ENCODE data around the gene DIPK1C. TPM values are rescaled to one million over a fixed set of nuclear protein-coding genes. Genes with fewer than 3 reads are reported as not detected.

Gene DIPK1C
- total and polyA plus RNA-seq, 9 of the 15 experiments (the other 6 are each of a cell fraction or from before 2014, with no cell fraction given): 0.04 to 0.32 (median 0.15) TPM; not detected in 2

- TF ChIP-seq ZBTB34 (CRISPR knock-in tag; IDR thresholded peaks at IDR 0.05) (no peak), DLX4 (CRISPR knock-in tag; IDR thresholded peaks at IDR 0.05) (no peak), ZNF133 (CRISPR knock-in tag; IDR thresholded peaks at IDR 0.05) (no peak), ZNF512 (tag; IDR thresholded peaks at IDR 0.05) (no peak), ZNF830 (CRISPR knock-in tag; IDR thresholded peaks at IDR 0.05) (no peak), XRCC5 (IDR thresholded peaks at IDR 0.05; ENCODE audit: low read depth, low read length) (no peak), SMARCB1 (IDR thresholded peaks at IDR 0.05; ENCODE audit: insufficient read length, low read depth) (no peak), RFX1 (IDR thresholded peaks at IDR 0.05) (peak; percentile 83), CHD2 (IDR thresholded peaks at IDR 0.05; ENCODE audit: low read depth, low read length) (no peak), ELK1 (CRISPR knock-in tag; IDR thresholded peaks at IDR 0.05) (no peak), TAL1 (IDR thresholded peaks at IDR 0.05) (no peak), HES1 (IDR thresholded peaks at IDR 0.05; ENCODE audit: low read depth) (no peak), TFAP4 (CRISPR knock-in tag; IDR thresholded peaks at IDR 0.05; ENCODE audit: borderline replicate concordance) (peak; percentile 76), NFIC (IDR thresholded peaks at IDR 0.05) (no peak), MYNN (IDR thresholded peaks at IDR 0.05) (no peak), MYNN (CRISPR knock-in tag; IDR thresholded peaks at IDR 0.05) (no peak), STAT5A (IDR thresholded peaks at IDR 0.05; ENCODE audit: borderline replicate concordance, low read length) (no peak), TOE1 (IDR thresholded peaks at IDR 0.05; ENCODE audit: borderline replicate concordance) (peak; percentile 62), TOE1 (CRISPR knock-in tag; IDR thresholded peaks at IDR 0.05; ENCODE audit: borderline replicate concordance, low read depth) (no peak), HNRNPH1 (optimal IDR thresholded peaks at IDR 0.05; ENCODE audit: low read depth, low read length) (no peak), CREB5 (CRISPR knock-in tag; IDR thresholded peaks at IDR 0.05) (no peak)
These were observed 38.7 kb upstream of the DIPK1C start, which contains the start of gene CNDP2 (continued) for GRCh38 chr18:74495581-74496507.
